HEK293 (cell line): ENCODE results near the gene LIX1L.
A peak's percentile ranks its signal among the peaks of the same experiment; 100 is the strongest.

Experiments
- CTCF ChIA-PET: fragments of 350-600 bp; formaldehyde crosslinking; extraction: SDS; loops from one replicate; lab custom pipeline; 2021; ENCODE audit warnings: antibody characterized with exemption; lab: Yijun Ruan, JAX
- POLR2A ChIA-PET: fragments of 300-600 bp; formaldehyde crosslinking; extraction: SDS; loops from one replicate; lab custom pipeline; 2020; ENCODE audit warnings: antibody characterized with exemption, inconsistent platforms; lab: Yijun Ruan, JAX
- H3K27ac ChIP-seq: fragments of 200-500 bp; sonication (Bioruptor generic); 2 replicates; pipeline ENCODE4 v1.5.1; 2014; ENCODE audit warnings: low read depth, low read length, control low read depth, inconsistent platforms; ENCODE audit errors: extremely low read depth
- H3K36me3 ChIP-seq, 2 experiments: fragments of 200-500 bp in 1 of 2; sonication (Bioruptor generic) in 1 of 2; 1 replicate in 1 of 2; 2 replicates in 1 of 2; pipeline ENCODE4 v1.5.1; 2014 to 2017; ENCODE audit warnings: inconsistent platforms in 2 of 2, low read length in 2 of 2; ENCODE audit not compliant: control insufficient read depth in 2 of 2, insufficient read depth in 1 of 2
- H3K4me1 ChIP-seq: fragments of 200-500 bp; sonication (Bioruptor generic); 2 replicates; pipeline ENCODE4 v1.5.1; 2014; ENCODE audit warnings: mild to moderate bottlenecking, low read length, inconsistent platforms; ENCODE audit not compliant: control insufficient read depth, insufficient read depth
- H3K4me3 ChIP-seq: 2 replicates; pipeline ENCODE4 v1.5.1; 2011; ENCODE audit warnings: low read depth, mild to moderate bottlenecking, control low read depth, low read length, moderate library complexity
- H3K9me3 ChIP-seq: fragments of 200-500 bp; sonication (Bioruptor generic); 2 replicates; pipeline ENCODE4 v1.5.1; 2014; ENCODE audit warnings: low read depth, low read length, inconsistent platforms; ENCODE audit not compliant: control insufficient read depth, insufficient read depth
- BCL11B ChIP-seq: fragments of 450-650 bp; formaldehyde crosslinking; IDR thresholded peaks from 2 replicates; pipeline ENCODE4 v1.5.1; 2016; ENCODE audit warnings: low read depth, missing biosample characterization, missing genetic modification characterization
- IKZF3 ChIP-seq: fragments of 450-650 bp; IDR thresholded peaks from 2 replicates; pipeline ENCODE4 v1.5.0; 2018; ENCODE audit warnings: missing biosample characterization, mild to moderate bottlenecking, missing genetic modification characterization, moderate library complexity
- KLF10 ChIP-seq: fragments of 450-650 bp; IDR thresholded peaks from 2 replicates; pipeline ENCODE4 v1.5.1; 2018; ENCODE audit warnings: missing biosample characterization, mild to moderate bottlenecking, missing genetic modification characterization
- KLF8 ChIP-seq: fragments of 450-650 bp; formaldehyde crosslinking; IDR thresholded peaks from 2 replicates; pipeline ENCODE4 v1.5.1; 2016; ENCODE audit warnings: missing biosample characterization, missing genetic modification characterization
- KLF9 ChIP-seq: fragments of 450-650 bp; formaldehyde crosslinking; IDR thresholded peaks from 2 replicates; pipeline ENCODE4 v1.5.1; 2016; ENCODE audit warnings: missing biosample characterization, missing genetic modification characterization, low read depth
- PRDM1 ChIP-seq: fragments of 450-650 bp; formaldehyde crosslinking; IDR thresholded peaks from 2 replicates; pipeline ENCODE4; 2016; ENCODE audit warnings: missing biosample characterization, missing genetic modification characterization
- REPIN1 ChIP-seq: fragments of 450-650 bp; formaldehyde crosslinking; IDR thresholded peaks from 2 replicates; pipeline ENCODE4 v1.5.1; 2017; ENCODE audit warnings: missing biosample characterization, missing genetic modification characterization, low read depth
- ZBTB17 ChIP-seq: fragments of 450-650 bp; formaldehyde crosslinking; IDR thresholded peaks from 2 replicates; pipeline ENCODE4 v1.5.1; 2016; ENCODE audit warnings: missing biosample characterization, missing genetic modification characterization
- ZFP3 ChIP-seq: fragments of 450-650 bp; formaldehyde crosslinking; IDR thresholded peaks from 2 replicates; pipeline ENCODE4 v1.5.1; 2016; ENCODE audit warnings: low read depth, missing biosample characterization, missing genetic modification characterization
- ZNF19 ChIP-seq: fragments of 450-650 bp; formaldehyde crosslinking; IDR thresholded peaks from 2 replicates; pipeline ENCODE4; 2016; ENCODE audit warnings: missing biosample characterization, missing genetic modification characterization, low read depth
- ZNF311 ChIP-seq: fragments of 450-650 bp; formaldehyde crosslinking; IDR thresholded peaks from 2 replicates; pipeline ENCODE4 v1.5.1; 2017; ENCODE audit warnings: missing biosample characterization, missing genetic modification characterization, borderline replicate concordance
- ZNF433 ChIP-seq: fragments of 450-650 bp; formaldehyde crosslinking; IDR thresholded peaks from 2 replicates; pipeline ENCODE4 v1.5.1; 2016; ENCODE audit warnings: missing biosample characterization, missing genetic modification characterization, low read depth
- ZNF548 ChIP-seq: fragments of 450-650 bp; formaldehyde crosslinking; IDR thresholded peaks from 2 replicates; pipeline ENCODE4 v1.5.1; 2016; ENCODE audit warnings: missing biosample characterization, missing genetic modification characterization
- ZNF561 ChIP-seq: fragments of 450-650 bp; IDR thresholded peaks from 2 replicates; pipeline ENCODE4 v1.5.1; 2018; ENCODE audit warnings: missing biosample characterization, missing genetic modification characterization, borderline replicate concordance
- ZNF629 ChIP-seq: fragments of 450-650 bp; formaldehyde crosslinking; IDR thresholded peaks from 2 replicates; pipeline ENCODE4 v1.5.1; 2017; ENCODE audit warnings: missing biosample characterization, missing genetic modification characterization
- ZSCAN16 ChIP-seq: fragments of 450-650 bp; formaldehyde crosslinking; IDR thresholded peaks from 2 replicates; pipeline ENCODE4 v1.5.1; 2016; ENCODE audit warnings: missing biosample characterization, missing genetic modification characterization
- ZSCAN30 ChIP-seq: fragments of 450-650 bp; IDR thresholded peaks from 2 replicates; pipeline ENCODE4 v1.5.1; 2018; ENCODE audit warnings: missing biosample characterization, mild to moderate bottlenecking, missing genetic modification characterization, moderate library complexity
- TF ChIP-seq, protein P1 (sequence below): fragments of 450-650 bp; formaldehyde crosslinking; IDR thresholded peaks from 2 replicates; pipeline ENCODE4 v1.5.1; 2016; ENCODE audit warnings: missing biosample characterization, missing genetic modification characterization, borderline replicate concordance
- TF ChIP-seq, protein P2 (sequence below): fragments of 450-650 bp; IDR thresholded peaks from 2 replicates; pipeline ENCODE4 v1.5.1; 2018; ENCODE audit warnings: missing biosample characterization, missing genetic modification characterization
- TF ChIP-seq, protein P3 (sequence below): fragments of 450-650 bp; formaldehyde crosslinking; IDR thresholded peaks from 2 replicates; pipeline ENCODE4 v1.5.1; 2016; ENCODE audit warnings: missing biosample characterization, missing genetic modification characterization
- TF ChIP-seq, protein P4 (sequence below): fragments of 450-650 bp; formaldehyde crosslinking; IDR thresholded peaks from 2 replicates; pipeline ENCODE4 v1.5.1; 2016; ENCODE audit warnings: missing biosample characterization, missing genetic modification characterization
- TF ChIP-seq, protein P5 (sequence below): fragments of 450-650 bp; formaldehyde crosslinking; conservative IDR thresholded peaks from 2 replicates; pipeline ENCODE4 v1.5.1; 2016; ENCODE audit warnings: low read depth, missing biosample characterization, missing genetic modification characterization

The LIX1L gene

DNA sequence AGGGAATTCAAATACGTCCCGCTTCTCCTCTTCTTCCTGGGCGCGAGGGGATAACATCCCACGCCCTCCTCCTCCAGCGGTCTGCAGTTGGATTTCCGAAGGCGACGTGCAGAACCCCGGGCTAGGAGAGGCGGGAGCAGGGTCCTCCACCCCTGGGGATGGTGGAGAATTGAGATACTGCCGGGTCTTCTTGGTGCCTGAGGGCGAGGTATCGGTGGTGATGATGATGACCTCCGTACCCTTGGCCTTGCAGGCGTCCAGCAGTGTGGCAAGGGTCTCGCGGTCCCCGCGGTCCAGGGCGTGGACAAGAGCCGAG lies 3.2 kb upstream of the LIX1L start:
- Histone ChIP-seq H3K4me3 (peak overlapping the region; percentile 56; the same call in 1 of the 2 replicates), H3K27ac (peak overlapping the region; percentile 33; the same call in 1 of the 2 replicates), H3K9me3 (no peaks in the 10 kb centered on the region), H3K4me1 (peaks cover 12% of the 10 kb centered on the region), H3K36me3 (no peaks in the 10 kb centered on the region)
- TF ChIP-seq, protein P1, sequence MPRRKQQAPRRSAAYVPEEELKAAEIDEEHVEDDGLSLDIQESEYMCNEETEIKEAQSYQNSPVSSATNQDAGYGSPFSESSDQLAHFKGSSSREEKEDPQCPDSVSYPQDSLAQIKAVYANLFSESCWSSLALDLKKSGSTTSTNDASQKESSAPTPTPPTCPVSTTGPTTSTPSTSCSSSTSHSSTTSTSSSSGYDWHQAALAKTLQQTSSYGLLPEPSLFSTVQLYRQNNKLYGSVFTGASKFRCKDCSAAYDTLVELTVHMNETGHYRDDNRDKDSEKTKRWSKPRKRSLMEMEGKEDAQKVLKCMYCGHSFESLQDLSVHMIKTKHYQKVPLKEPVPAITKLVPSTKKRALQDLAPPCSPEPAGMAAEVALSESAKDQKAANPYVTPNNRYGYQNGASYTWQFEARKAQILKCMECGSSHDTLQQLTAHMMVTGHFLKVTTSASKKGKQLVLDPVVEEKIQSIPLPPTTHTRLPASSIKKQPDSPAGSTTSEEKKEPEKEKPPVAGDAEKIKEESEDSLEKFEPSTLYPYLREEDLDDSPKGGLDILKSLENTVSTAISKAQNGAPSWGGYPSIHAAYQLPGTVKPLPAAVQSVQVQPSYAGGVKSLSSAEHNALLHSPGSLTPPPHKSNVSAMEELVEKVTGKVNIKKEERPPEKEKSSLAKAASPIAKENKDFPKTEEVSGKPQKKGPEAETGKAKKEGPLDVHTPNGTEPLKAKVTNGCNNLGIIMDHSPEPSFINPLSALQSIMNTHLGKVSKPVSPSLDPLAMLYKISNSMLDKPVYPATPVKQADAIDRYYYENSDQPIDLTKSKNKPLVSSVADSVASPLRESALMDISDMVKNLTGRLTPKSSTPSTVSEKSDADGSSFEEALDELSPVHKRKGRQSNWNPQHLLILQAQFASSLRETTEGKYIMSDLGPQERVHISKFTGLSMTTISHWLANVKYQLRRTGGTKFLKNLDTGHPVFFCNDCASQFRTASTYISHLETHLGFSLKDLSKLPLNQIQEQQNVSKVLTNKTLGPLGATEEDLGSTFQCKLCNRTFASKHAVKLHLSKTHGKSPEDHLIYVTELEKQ: no peak
- TF ChIP-seq, protein P2, sequence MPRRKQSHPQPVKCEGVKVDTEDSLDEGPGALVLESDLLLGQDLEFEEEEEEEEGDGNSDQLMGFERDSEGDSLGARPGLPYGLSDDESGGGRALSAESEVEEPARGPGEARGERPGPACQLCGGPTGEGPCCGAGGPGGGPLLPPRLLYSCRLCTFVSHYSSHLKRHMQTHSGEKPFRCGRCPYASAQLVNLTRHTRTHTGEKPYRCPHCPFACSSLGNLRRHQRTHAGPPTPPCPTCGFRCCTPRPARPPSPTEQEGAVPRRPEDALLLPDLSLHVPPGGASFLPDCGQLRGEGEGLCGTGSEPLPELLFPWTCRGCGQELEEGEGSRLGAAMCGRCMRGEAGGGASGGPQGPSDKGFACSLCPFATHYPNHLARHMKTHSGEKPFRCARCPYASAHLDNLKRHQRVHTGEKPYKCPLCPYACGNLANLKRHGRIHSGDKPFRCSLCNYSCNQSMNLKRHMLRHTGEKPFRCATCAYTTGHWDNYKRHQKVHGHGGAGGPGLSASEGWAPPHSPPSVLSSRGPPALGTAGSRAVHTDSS (tag by site-specific recombination): no peak
- ChIA-PET CTCF (no interaction called here), POLR2A (interaction anchor here (0.9 kb wide), 1 partner anchor 69 kb away, joined by 3 read pairs; no protein-coding TSS in a partner anchor)

DNA sequence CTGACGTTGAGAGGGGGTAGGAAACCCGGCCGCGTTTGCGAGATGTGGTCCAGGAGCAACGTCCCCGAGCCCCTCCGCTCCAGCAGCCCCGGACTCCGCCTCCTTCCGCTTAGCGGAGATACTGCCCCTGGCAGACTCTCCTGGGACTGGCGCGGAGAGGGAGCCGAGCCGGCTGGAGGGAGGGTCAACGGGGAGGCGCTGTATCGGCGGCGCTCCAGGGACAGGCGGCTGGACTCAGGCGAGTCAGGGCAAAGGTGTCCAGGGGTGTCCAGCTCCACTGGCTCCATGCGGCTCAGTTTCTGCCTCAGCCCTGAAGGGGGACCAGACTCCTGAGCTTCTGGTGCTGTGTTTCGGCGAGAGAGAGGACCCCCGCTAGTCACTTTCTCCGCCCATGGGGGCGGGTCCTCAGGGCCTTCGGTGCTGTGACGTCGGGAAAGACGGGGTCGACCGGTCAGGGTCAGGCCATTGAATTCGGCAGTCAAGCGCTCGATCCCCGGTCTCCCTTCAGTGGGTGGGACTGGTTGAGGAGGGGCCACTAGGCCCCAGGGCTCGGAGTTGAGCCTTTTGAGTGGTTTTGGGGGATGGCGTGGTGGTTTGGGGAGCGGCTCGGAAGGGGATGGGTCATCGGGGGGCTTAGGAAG lies 2.8 kb upstream of the LIX1L start:
- Histone ChIP-seq H3K27ac (peak overlapping the region; percentile 33; the same call in 1 of the 2 replicates), H3K36me3 (no peaks in the 10 kb centered on the region), H3K4me1 (peaks cover 12% of the 10 kb centered on the region), H3K9me3 (no peaks in the 10 kb centered on the region), H3K4me3 (peak overlapping the region; percentile 56)
- POLR2A ChIA-PET: interaction anchor here (0.6 to 0.9 kb wide), 2 partner anchors 69 to 101 kb away, joined by 3 read pairs; no protein-coding TSS in a partner anchor
- CTCF ChIA-PET: no interaction called here
- TF ChIP-seq ZNF433 (tag by site-specific recombination): no peak
- peak; percentile 19; the same call in 1 of the 2 replicates for TF ChIP-seq KLF8 (tag by site-specific recombination)
- 0 out of 2 replicates have a peak, but pooled peaks have one; percentile 12 for TF ChIP-seq KLF10 (tag by site-specific recombination)
- TF ChIP-seq, protein P3, sequence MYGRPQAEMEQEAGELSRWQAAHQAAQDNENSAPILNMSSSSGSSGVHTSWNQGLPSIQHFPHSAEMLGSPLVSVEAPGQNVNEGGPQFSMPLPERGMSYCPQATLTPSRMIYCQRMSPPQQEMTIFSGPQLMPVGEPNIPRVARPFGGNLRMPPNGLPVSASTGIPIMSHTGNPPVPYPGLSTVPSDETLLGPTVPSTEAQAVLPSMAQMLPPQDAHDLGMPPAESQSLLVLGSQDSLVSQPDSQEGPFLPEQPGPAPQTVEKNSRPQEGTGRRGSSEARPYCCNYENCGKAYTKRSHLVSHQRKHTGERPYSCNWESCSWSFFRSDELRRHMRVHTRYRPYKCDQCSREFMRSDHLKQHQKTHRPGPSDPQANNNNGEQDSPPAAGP: peak; percentile 57; the same call in 1 of the 2 replicates
- TF ChIP-seq PRDM1: peak; percentile 25; the same call in 1 of the 2 replicates
- no peak for TF ChIP-seq ZNF548 (tag by site-specific recombination)
- TF ChIP-seq ZNF311 (tag by site-specific recombination): no peak
- no peak for TF ChIP-seq REPIN1 (tag by site-specific recombination)
- TF ChIP-seq ZNF629 (tag by site-specific recombination): peak; percentile 85
- peak; percentile 62; the same call in 1 of the 2 replicates for TF ChIP-seq KLF9 (tag by site-specific recombination)
- peak; percentile 75; the same call in 1 of the 2 replicates for TF ChIP-seq ZBTB17 (tag by site-specific recombination)
- TF ChIP-seq ZSCAN16 (tag by site-specific recombination): no peak
- TF ChIP-seq ZFP3 (tag by site-specific recombination): no peak
- TF ChIP-seq BCL11B: no peak
- TF ChIP-seq, protein P4, sequence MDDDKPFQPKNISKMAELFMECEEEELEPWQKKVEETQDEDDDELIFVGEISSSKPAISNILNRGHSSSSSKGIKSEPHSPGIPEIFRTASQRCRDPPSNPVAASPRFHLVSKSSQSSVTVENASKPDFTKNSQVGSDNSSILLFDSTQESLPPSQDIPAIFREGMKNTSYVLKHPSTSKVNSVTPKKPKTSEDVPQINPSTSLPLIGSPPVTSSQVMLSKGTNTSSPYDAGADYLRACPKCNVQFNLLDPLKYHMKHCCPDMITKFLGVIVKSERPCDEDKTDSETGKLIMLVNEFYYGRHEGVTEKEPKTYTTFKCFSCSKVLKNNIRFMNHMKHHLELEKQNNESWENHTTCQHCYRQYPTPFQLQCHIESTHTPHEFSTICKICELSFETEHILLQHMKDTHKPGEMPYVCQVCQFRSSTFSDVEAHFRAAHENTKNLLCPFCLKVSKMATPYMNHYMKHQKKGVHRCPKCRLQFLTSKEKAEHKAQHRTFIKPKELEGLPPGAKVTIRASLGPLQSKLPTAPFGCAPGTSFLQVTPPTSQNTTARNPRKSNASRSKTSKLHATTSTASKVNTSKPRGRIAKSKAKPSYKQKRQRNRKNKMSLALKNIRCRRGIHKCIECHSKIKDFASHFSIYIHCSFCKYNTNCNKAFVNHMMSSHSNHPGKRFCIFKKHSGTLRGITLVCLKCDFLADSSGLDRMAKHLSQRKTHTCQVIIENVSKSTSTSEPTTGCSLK (tag by site-specific recombination): no peak
- no peak for TF ChIP-seq ZNF19
- TF ChIP-seq ZSCAN30 (tag by site-specific recombination): peak; percentile 25; the same call in 1 of the 2 replicates
- peak; percentile 71 for TF ChIP-seq IKZF3
- TF ChIP-seq, protein P5, sequence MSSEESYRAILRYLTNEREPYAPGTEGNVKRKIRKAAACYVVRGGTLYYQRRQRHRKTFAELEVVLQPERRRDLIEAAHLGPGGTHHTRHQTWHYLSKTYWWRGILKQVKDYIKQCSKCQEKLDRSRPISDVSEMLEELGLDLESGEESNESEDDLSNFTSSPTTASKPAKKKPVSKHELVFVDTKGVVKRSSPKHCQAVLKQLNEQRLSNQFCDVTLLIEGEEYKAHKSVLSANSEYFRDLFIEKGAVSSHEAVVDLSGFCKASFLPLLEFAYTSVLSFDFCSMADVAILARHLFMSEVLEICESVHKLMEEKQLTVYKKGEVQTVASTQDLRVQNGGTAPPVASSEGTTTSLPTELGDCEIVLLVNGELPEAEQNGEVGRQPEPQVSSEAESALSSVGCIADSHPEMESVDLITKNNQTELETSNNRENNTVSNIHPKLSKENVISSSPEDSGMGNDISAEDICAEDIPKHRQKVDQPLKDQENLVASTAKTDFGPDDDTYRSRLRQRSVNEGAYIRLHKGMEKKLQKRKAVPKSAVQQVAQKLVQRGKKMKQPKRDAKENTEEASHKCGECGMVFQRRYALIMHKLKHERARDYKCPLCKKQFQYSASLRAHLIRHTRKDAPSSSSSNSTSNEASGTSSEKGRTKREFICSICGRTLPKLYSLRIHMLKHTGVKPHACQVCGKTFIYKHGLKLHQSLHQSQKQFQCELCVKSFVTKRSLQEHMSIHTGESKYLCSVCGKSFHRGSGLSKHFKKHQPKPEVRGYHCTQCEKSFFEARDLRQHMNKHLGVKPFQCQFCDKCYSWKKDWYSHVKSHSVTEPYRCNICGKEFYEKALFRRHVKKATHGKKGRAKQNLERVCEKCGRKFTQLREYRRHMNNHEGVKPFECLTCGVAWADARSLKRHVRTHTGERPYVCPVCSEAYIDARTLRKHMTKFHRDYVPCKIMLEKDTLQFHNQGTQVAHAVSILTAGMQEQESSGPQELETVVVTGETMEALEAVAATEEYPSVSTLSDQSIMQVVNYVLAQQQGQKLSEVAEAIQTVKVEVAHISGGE (tag by site-specific recombination): peak; percentile 40; the same call in 1 of the 2 replicates
- TF ChIP-seq ZNF561 (tag by site-specific recombination): peak; percentile 93
